SK-N-SH (cell line): ENCODE data around the gene JRKL. TPM values are rescaled to one million over a fixed set of nuclear protein-coding genes. Genes with fewer than 3 reads are reported as not detected.
"Not testable (repeated sequence)": the region's sequence is repeated elsewhere in the genome, so short reads cannot be mapped to it uniquely, and the experiment has no call there.

Experiments
- CTCF ChIA-PET: fragments of 300-600, 350-600 bp; formaldehyde crosslinking; extraction: SDS; loops from one replicate; lab custom pipeline; 2021; lab: Yijun Ruan, JAX
- POLR2A ChIA-PET: fragments of 350-600 bp; sonication (Branson Sonifier 250); formaldehyde crosslinking; extraction: SDS; loops from one replicate; lab custom pipeline; 2020; ENCODE audit warnings: antibody characterized with exemption, inconsistent platforms; lab: Yijun Ruan, JAX
- DNase-seq: peaks from one replicate; pipeline ENCODE4 v3.0.0; 2012
- H2AFZ ChIP-seq: fragments of 200-600 bp; sonication (generic); 2 replicates; pipeline ENCODE4 v1.8.1; 2016; ENCODE audit warnings: antibody characterized with exemption, mild to moderate bottlenecking, low read depth
- H3F3A ChIP-seq: fragments of 200-600 bp; sonication (generic); replicated peaks from 2 replicates; pipeline ENCODE3; 2016; ENCODE audit warnings: antibody characterized with exemption, mild to moderate bottlenecking; ENCODE audit not compliant: insufficient read depth
- H3K27ac ChIP-seq, 2 experiments: fragments of 200-500 bp in 1 of 2; fragments of 200-600 bp in 1 of 2; sonication (Bioruptor generic) in 1 of 2; sonication (generic), shearing (Covaris generic) in 1 of 2; 2 replicates each; pipeline versions ENCODE4 v1.5.1 to v1.6.1; 2014 to 2016; ENCODE audit warnings: low read depth in 2 of 2, inconsistent platforms in 1 of 2, low read length in 1 of 2, mild to moderate bottlenecking in 1 of 2, mixed read lengths in 1 of 2
- H3K27me3 ChIP-seq: fragments of 200-600 bp; sonication (generic), shearing (Covaris generic); 2 replicates; pipeline ENCODE4 v1.6.1; 2016; ENCODE audit warnings: mixed run types; ENCODE audit not compliant: insufficient read depth
- H3K36me3 ChIP-seq, 2 experiments: fragments of 200-500 bp in 1 of 2; fragments of 200-600 bp in 1 of 2; sonication (Bioruptor generic) in 1 of 2; sonication (generic) in 1 of 2; replicated peaks in 1 of 2; 2 replicates each; pipeline versions ENCODE3 to v1.5.1; 2014 to 2016; ENCODE audit warnings: low read length in 1 of 2, mild to moderate bottlenecking in 1 of 2; ENCODE audit not compliant: insufficient read depth in 2 of 2, control insufficient read depth in 1 of 2
- H3K4me1 ChIP-seq, 2 experiments: fragments of 200-500 bp in 1 of 2; fragments of 200-600 bp in 1 of 2; sonication (Bioruptor generic) in 1 of 2; sonication (generic), shearing (Covaris generic) in 1 of 2; 2 replicates each; pipeline versions ENCODE4 v1.5.1 to v1.6.1; 2014 to 2016; ENCODE audit warnings: low read depth in 1 of 2, low read length in 1 of 2, mixed run types in 1 of 2; ENCODE audit not compliant: insufficient read depth in 2 of 2, control insufficient read depth in 1 of 2
- H3K4me2 ChIP-seq: fragments of 200-600 bp; sonication (generic), shearing (Covaris generic); 2 replicates; pipeline ENCODE4 v1.6.1; 2017; ENCODE audit warnings: mixed run types
- H3K4me3 ChIP-seq, 2 experiments: fragments of 200-500 bp in 1 of 2; fragments of 200-600 bp in 1 of 2; sonication (Bioruptor generic) in 1 of 2; sonication (generic), shearing (Covaris generic) in 1 of 2; 2 replicates each; pipeline versions ENCODE4 v1.5.1 to v1.8.1; 2014 to 2016; ENCODE audit warnings: low read depth in 2 of 2, inconsistent platforms in 1 of 2, low read length in 1 of 2, mild to moderate bottlenecking in 1 of 2, mixed read lengths in 1 of 2, moderate library complexity in 1 of 2
- H3K79me2 ChIP-seq: fragments of 200-600 bp; sonication (generic); 2 replicates; pipeline ENCODE4 v1.8.1; 2017; ENCODE audit warnings: mild to moderate bottlenecking; ENCODE audit not compliant: insufficient read depth
- H3K9ac ChIP-seq: fragments of 200-600 bp; sonication (generic); 2 replicates; pipeline ENCODE4 v1.6.1; 2017; ENCODE audit warnings: mixed run types
- H3K9me2 ChIP-seq: fragments of 200-600 bp; sonication (generic); 2 replicates; pipeline ENCODE4 v1.6.1; 2017; ENCODE audit warnings: mixed run types
- H3K9me3 ChIP-seq: fragments of 200-600 bp; sonication (generic); 2 replicates; pipeline ENCODE4 v1.6.1; 2017; ENCODE audit warnings: mixed run types, mild to moderate bottlenecking, moderate library complexity
- H4K20me1 ChIP-seq: fragments of 200-600 bp; sonication (generic); 2 replicates; pipeline ENCODE4 v1.6.1; 2017; ENCODE audit warnings: mild to moderate bottlenecking, mixed run types; ENCODE audit not compliant: insufficient read depth
- EP300 ChIP-seq, 2 experiments: IDR thresholded peaks; 2 replicates each; pipeline versions ENCODE4 v1.4.0 to v1.6.1; 2012; ENCODE audit warnings: borderline replicate concordance in 1 of 2, low read depth in 1 of 2, low read length in 1 of 2
- FOXJ3 ChIP-seq: sonication (generic); formaldehyde crosslinking; IDR thresholded peaks from 2 replicates; pipeline ENCODE4 v1.5.1; 2020; ENCODE audit warnings: mild to moderate bottlenecking, missing genetic modification reagents
- NFIC ChIP-seq: IDR thresholded peaks from 2 replicates; pipeline ENCODE4 v1.4.0; 2012; ENCODE audit warnings: borderline replicate concordance
- PBX3 ChIP-seq: IDR thresholded peaks from 2 replicates; pipeline ENCODE4; 2012
- POLR2AphosphoS5 ChIP-seq: IDR thresholded peaks from 2 replicates; pipeline ENCODE4 v1.6.1; 2012; ENCODE audit warnings: low read depth, low read length
- RAD21 ChIP-seq: IDR thresholded peaks from 2 replicates; pipeline ENCODE4 v1.6.1; 2012; ENCODE audit warnings: mild to moderate bottlenecking, low read length
- SIN3A ChIP-seq: IDR thresholded peaks from 2 replicates; pipeline ENCODE4 v1.6.1; 2012; ENCODE audit warnings: low read depth, mild to moderate bottlenecking, low read length, moderate library complexity, borderline replicate concordance
- SMC3 ChIP-seq: IDR thresholded peaks from 2 replicates; pipeline ENCODE4 v1.6.1; 2012; ENCODE audit warnings: low read depth, low read length, improper control_type of control experiment
- YY1 ChIP-seq: IDR thresholded peaks from 2 replicates; pipeline ENCODE4 v1.4.0; 2012; ENCODE audit warnings: low read depth, mild to moderate bottlenecking
- WGBS: methylation state at CpG from one replicate; pipeline ENCODE4 v1.1.6; 2017; ENCODE audit warnings: low lambda C conversion rate; 5-methylcytosine and 5-hydroxymethylcytosine counted together
- polyA plus RNA-seq, 3 experiments: library from polyadenylated mRNA; depleted of rRNA; stranded (reverse); fragments of >200 nt; gene quantifications; 2 replicates each; pipeline ENCODE4 v1.2.3, GENCODE V29; 2012
- small RNA-seq, 7 experiments: library from RNA; depleted of rRNA; stranded (forward); fragments of <200 nt; gene quantifications; one replicate each; pipeline ENCODE3, GENCODE V24; 2012
- TF ChIP-seq, protein P1 (sequence below): IDR thresholded peaks from 2 replicates; pipeline ENCODE4 v1.4.0; 2012; ENCODE audit warnings: low read depth

JRKL gene
- polyA plus RNA-seq, 1 of the 3 experiments (the other 2 are of a cell fraction), result 3.8 TPM

- Histone ChIP-seq H3K79me2 (no peaks in the 10 kb centered on the region), H3K9me3 (no peaks in the 10 kb centered on the region), H3F3A (no peaks in the 10 kb centered on the region), H3K27ac (no peak overlapping the region), H3K9ac (no peak overlapping the region), H3K4me1 (no peaks in the 10 kb centered on the region), H3K36me3 (no peaks in the 10 kb centered on the region), H3K27me3 (no peaks in the 10 kb centered on the region), H2AFZ (no peak overlapping the region), H3K4me2 (no peak overlapping the region), H4K20me1 (no peaks in the 10 kb centered on the region), H3K4me3 (no peak overlapping the region), H3K9me2 (no peaks in the 10 kb centered on the region)
- TF ChIP-seq YY1, result no peak
- TF ChIP-seq PBX3, result no peak
- TF ChIP-seq NFIC, result no peak
- TF ChIP-seq FOXJ3, result no peak
- no peak for TF ChIP-seq EP300 (IDR thresholded peaks at IDR 0.05; ENCODE audit: borderline replicate concordance in 1 of 2, low read depth in 1 of 2, low read length in 1 of 2)
- no peak for TF ChIP-seq RAD21
- no peak for TF ChIP-seq POLR2AphosphoS5
- no peak for TF ChIP-seq SIN3A
- TF ChIP-seq, protein P1, sequence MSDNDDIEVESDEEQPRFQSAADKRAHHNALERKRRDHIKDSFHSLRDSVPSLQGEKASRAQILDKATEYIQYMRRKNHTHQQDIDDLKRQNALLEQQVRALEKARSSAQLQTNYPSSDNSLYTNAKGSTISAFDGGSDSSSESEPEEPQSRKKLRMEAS, result no peak
- TF ChIP-seq SMC3, result no peak
- POLR2A ChIA-PET, result no interaction called here
- 46% methylated on average over 3 of the region's 3 CpGs for WGBS
- DNase-seq, result no peak
- CTCF ChIA-PET, result no interaction called here
These were observed 40.9 kb downstream of the JRKL start for GRCh38 chr11:96430668-96431067.

- CTCF ChIA-PET, H3K36me3 ChIP-seq, H3F3A ChIP-seq, H2AFZ ChIP-seq, H3K79me2 ChIP-seq, H3K9ac ChIP-seq, H3K4me3 ChIP-seq, H3K9me2 ChIP-seq, POLR2A ChIA-PET, H3K4me2 ChIP-seq, H3K27me3 ChIP-seq, H3K9me3 ChIP-seq, H3K4me1 ChIP-seq, DNase-seq, H3K27ac ChIP-seq, H4K20me1 ChIP-seq: not testable (repeated sequence)
These were observed 42.8 kb downstream of the JRKL start for GRCh38 chr11:96432654-96433053.

Small RNA genes within 50 kb of the gene (small RNA-seq; reads per million reads assigned to genes)
- 0 reads per million in 7 experiments for gene MIR1260B

Other genes starting within 250 kb of the JRKL start
- 20.1 and 24.5 TPM in 2 replicates for gene MAML2, start 46.8 kb upstream of the JRKL start, polyA plus RNA-seq (2012; rRNA removed)
- 8.7 and 12.8 TPM in 2 replicates for gene CCDC82, start 101 bp upstream of the JRKL start, polyA plus RNA-seq (2012; rRNA removed)